Activated gamma-delta T cell treated with anti-CD3 and anti-CD28 coated beads, Interleukin-2, amount 50 U/mL, for 16 hours (primary cell): ENCODE measurements around the gene CRLF1.
"Not testable (repeated sequence)": the region's sequence is repeated elsewhere in the genome, so short reads cannot be mapped to it uniquely, and the experiment has no call there.

ENCODE experiments used
- DNase-seq: peaks from one replicate; pipeline ENCODE4 v3.0.0-alpha.2; 2020; ENCODE audit warnings: low read depth

Gene CRLF1

DNA sequence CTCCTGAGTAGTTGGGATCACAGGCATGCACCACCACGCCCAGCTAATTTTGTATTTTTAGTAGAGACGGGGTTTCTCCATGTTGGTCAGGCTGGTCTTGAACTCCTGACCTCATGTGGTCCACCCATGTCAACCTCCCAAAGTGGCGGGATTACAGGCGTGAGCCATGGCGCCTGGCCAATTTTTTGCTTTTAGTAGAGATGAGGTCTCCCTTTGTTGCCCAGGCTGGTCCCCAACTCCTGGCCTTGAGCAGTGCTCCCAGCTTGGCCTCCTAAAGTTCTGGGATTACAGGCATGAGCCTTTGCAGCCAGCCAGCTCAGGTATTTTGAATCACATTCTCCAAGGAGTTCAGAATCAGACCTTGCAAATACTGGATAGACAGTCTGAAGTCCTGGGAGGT is 13.9 kb downstream of the CRLF1 start:
- not testable (repeated sequence) for DNase-seq

DNA sequence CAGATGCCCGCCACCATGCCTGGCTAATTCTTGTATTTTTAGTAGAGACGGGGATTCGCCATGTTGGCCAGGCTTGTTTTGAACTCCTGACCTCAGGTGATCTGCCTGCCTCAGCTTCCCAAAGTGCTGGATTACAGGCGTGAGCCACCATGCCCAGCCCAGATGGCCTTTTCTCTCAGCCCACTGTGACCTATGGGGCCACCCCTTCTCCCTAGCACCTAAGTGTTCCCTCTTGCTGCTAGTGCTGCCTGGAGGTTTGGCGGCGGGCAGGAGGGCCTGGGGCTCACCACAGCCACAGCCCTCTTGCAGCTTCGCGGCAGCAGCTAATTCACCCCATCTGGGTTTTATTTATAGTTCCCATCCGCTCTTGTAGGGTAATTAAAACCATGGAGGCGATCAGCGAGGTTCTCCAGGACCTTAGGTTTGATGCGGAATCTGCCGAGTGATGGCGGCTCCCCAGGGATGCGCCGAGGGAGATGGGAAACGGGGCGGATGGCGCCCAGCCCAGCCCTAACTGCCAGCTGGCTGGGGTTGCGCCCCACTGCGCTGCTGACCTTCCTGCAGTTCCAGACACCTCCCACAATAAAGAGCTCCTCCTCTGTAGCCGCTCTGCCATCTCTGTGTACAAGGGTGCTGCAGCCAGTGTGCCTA is 14.7 kb downstream of the CRLF1 start:
- DNase-seq = no peak

DNA sequence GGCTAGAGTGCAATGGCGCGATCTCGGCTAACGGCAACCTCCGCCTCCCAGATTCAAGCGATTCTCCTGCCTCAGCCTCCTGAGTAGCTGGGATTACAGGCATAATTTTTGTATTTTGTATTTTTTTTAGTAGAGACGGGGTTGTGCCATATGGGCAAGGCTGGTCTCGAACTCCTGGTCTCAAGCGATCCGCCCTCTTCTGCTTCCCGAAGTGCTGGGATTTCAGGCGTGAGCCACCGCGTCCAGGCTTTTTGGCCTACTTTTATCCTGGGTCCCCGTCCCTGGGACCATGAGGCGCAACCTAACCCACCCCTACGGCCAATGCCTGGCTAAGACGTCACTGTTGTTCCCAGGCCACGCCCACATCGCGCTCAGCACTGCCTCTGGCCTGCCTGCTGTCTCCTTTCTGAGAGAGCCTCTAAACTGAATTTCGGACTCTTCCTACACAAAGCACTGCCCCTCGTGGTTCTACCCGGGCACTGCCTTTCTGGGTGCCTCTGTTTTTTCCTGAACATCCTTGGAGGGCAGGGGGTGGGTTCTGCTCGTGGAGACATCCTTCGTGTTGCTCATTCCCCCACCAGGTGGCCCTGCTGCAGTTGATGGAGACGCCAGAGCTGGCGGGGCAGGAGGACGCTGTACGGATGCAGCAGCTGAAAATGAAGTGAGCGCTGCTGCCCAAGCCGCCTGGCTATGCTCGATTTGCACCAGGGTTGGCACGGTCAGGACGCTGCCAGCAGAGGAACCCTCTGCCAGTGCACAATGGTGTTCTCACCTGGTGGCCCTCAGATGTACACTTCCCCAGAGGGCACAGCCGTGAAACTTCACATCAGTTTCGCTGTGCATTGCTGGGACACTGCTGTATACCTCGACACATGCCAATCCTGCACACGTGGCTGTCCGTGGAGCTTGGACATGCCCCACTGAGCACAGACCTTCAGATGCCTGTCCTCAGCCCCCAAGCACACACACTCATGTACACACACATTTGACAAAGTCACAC is 16.0 kb downstream of the CRLF1 start:
- no peak for DNase-seq

DNA sequence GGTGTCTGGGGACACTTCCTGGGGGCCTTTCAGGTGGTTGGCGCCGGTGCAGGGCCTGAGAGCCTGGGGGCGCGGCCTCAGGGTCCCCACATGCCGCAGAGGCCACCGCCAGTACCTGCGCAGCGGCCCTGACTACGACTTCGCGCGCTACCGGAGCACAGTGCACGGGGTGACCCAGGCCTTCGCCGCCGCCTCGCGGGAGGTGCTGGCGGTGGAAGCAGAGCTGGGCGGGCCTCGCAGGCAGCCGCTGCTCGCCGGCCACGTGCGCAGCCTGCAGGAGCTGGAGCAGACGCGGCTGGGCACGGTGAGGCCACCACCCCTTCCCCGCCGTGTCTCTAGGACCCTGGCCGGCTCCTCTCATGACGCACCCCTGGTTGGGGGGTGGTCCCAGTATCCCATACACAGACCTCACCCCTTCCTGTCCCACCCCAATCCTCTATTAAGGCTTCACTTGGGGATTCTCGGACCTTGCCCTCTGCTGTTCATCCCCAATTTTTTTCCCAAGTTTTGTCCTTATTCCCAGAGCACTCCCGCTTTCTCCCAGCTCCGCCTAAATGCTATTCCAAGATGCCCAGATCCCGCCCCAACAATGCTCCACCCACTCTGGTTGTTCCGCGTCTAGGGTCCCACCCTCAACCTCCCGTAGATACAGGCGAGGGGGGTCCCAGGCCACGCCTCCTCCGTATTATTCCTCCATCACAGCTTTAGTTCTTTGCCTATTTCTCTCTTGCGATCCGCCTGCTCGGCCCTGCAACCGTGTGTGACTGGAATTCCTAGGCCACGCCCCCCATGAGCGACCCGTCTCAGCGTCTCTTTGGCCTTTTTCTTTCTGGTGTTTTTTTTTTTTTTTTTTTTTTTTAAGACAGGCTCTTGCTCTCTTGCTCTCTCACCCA is 17.0 kb downstream of the CRLF1 start:
- DNase-seq = peak; percentile 47

DNA sequence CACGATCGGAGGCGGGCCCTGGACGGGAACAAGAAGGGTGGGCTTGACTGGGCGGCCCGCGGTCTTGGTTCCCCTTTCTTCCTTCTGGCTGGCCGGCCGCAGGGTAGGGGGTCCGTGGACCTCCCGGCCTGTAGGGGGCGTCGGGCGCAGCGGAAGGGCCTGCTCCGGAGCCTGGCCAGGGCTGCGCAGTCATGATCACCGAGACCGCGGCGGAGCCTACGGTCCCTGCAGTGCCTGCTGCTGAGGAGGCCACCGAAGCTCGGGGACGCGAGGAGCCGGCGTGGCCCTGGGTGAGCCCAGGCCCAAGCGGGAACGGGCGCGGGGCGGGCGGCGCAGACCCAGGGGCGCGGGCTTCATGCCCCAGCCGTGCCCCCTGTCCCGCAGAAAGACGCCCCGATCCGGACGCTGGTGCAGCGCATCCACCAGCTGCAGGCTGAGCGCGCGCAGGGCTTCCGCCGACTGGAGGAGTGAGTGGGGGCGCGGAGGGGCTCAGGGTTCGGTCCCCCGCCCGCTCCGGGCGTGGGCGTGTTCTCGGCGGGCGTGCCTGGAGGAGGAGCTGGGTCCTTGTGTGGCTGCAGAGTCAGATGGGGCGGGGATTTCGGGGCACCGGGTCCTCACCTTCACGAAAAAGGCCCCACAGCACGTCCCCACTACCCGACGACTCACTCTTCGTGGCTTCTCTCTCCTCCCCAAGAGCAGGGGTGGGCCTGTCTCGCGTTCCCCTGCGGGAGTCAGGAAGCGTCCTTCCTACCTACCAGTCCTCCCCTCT is 17.8 kb downstream of the CRLF1 start, which contains the start of gene REX1BD:
REX1BD (plus strand) TSS at position 188 of the 769 bp plus-strand sequence; CDS start at position 192, 4 bp downstream.
- peak; percentile 79 for DNase-seq

DNA sequence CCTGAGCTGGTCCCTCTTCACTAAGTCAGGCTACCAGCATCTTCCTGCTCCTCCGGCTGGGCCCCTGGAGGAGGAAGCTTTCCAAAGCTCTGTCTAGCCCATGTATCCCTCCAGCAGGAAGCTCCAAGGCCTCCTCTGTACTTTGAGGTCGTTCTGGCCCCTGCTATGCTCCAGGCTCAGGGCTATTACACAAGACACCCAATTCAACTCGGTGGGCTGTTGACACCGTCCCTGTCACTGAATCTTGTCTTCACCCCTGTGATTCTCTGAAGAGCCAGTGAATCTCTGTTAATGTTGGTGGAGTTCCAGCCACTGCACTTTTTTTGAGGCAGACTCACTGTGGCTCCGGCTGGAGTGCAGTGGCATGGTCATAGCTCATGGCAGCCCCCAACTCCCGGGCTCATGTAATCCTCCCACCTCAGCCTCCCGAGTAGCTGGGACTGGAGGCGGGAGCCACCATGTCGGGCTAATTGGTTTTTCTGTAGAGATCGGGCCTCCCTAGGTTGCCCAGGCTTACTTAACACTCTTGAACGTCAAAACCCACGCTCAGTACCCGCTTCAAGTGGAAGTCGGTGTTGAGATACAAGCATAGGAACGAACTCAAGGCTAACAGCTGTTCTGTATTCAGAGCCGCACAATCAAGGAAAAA is 18.5 kb downstream of the CRLF1 start:
- DNase-seq = no peak

DNA sequence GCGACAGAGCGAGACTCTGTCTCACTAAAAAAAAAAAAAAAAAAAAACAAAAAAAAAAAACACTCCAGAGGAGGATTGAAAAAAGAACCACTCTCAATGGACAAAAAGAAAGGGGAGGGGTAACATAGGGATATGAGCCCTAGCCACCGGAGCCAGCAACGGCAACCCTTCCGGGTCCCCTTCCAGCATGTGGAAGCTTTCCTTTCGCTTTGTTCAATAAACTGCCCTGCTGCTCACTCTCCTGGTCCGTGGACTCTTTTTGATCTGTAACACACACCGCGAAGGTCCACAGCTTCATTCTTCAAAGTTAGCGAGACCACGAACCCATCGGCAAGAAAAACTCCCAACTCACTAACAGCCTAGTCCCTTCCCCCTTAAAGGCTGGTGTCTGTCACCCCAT is 19.0 kb downstream of the CRLF1 start:
- no peak for DNase-seq

DNA sequence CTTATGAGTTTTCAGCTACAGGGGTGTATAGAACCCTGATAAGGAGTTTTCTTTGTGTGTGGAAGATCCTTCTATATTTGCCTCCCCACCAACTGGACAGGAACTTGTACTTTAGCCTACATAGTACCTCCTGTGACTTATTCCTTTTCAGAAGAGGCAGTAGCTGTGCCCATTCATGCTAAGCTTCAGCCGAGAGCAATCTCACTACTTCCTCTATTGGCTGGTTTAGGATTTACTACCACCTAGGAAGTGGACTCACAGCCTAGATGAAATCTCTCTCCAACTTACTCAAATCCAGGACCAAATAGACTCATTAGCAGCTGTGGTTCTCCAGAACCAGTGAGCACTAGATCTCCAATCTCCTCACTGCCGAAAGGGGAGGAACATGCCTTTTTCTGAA is 20.3 kb downstream of the CRLF1 start:
- DNase-seq = no peak

DNA sequence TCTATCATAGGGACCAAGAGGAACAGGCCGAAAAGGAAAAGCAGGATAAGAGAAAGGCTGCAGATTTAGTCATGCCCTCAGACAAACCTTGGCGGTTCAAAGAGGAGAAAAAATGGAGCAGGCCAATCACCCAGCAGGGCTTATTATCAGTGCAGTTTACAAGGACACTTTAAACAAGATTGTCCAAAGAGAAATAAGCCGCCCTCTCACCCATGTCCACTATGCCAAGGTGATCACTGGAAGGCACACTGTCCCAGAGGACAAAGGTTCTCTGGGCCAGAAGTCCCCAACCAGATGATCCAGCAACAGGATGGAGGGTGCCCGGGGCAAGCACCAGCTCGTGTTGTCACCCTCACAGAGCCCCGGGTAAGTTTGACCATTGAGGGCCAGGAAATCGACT is 26.3 kb downstream of the CRLF1 start:
- DNase-seq = no peak

DNA sequence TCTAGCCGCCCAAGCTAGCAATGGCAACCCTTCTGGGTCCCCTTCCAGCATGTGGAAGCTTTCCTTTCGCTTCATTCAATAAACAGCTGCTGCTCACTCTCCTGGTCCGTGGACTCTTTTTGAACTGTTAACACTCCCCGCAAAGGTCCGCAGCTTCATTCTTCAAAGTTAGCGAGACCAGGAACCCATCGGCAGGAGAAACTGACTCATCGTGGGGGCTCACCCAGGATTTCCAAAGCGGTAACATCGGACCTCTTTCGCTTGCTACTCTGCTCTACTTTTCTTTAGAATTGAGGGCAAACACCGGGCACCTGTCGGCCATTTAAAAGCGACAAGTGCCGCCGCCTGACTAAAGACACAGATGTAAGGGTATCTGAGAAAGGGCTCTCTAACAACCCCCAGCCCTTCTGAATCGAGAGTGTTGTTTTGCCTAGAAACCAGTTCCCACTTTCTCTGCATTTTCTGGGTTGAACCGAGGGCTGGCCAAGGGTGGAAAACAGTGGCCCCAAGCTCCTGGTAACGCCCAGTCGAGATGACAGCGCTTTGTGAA is 29.2 kb downstream of the CRLF1 start:
- no peak for DNase-seq

DNA sequence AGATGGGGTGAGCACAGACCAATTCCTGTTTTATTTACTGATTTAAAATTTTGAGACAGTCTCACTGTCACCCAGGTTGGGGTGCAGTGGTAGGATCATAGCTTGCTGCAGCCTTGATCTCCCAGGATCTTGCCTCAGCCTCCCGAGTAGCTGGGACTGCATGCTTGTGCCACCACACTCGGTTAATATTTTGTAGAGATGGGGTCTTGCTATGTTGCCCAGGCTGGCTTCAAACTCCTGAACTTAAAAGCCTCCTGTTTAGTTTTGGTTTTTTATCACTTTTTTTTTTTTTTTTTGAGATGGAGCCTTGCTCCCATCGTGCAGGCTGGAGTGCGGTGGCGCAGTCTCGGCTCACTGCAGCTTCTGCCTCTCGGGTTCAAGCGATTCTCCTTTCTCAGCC is 30.2 kb downstream of the CRLF1 start:
- DNase-seq = no peak

DNA sequence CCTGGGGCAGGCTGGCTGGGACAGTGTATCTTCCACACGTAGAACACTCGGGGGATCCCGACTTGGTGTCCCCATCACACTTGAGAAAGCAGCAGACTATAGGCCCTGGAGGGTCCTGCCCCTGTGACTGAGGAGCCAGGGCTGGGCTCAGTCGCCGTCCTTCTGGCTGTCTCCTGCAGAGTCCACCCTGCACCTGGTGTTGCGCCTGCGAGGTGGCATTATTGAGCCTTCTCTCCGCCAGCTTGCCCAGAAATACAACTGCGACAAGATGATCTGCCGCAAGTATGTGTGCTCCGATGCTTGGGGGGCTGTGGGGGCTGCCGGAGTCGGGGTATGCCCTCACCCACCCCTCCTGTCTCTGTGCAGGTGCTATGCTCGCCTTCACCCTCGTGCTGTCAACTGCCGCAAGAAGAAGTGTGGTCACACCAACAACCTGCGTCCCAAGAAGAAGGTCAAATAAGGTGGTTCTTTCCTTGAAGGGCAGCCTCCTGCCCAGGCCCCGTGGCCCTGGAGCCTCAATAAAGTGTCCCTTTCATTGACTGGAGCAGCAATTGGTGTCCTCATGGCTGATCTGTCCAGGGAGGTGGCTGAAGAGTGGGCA is 31.8 kb downstream of the CRLF1 start:
- DNase-seq = no peak

DNA sequence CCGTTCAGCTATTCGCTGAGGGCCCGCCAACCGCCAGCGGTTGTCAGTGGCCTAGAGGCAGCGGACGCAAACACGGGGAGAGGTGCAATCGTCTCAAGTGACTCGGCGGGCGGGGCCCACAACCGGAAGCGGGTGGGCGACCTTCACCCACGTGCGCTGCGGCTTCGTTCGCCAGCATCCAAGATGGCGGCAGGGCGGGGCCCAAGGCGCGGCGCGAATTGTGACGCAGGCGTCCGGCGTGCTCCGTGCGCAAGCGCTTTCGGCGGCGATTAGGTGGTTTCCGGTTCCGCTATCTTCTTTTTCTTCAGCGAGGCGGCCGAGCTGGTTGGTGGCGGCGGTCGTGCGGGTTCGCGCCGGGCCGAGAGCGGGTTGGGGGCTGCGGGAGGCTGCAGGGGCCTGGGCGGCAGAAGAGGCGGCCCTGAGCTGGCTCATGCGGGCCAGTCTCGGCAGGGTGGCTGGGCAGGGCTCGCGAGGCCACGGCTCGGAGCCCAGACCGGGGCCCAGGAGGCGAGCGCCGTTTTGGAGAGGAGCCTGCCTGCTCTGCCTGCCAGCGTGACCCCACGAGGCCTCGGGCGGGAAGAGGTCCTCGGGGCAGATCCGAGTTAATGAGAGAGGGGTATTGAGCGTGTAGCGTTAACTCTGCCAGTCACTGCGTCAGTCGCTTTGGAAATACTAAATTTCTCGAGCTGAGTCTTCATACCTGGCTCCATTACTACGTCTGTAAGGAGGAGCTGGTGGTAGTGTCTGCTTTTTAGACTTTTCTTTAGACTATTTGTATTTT is 34.8 kb downstream of the CRLF1 start, which contains the start of gene UBA52:
UBA52 (plus strand) TSS at position 294 of the 781 bp plus-strand sequence. CDS start 1,444 bp downstream, outside the sequence.
- DNase-seq = peak; percentile 98

DNA sequence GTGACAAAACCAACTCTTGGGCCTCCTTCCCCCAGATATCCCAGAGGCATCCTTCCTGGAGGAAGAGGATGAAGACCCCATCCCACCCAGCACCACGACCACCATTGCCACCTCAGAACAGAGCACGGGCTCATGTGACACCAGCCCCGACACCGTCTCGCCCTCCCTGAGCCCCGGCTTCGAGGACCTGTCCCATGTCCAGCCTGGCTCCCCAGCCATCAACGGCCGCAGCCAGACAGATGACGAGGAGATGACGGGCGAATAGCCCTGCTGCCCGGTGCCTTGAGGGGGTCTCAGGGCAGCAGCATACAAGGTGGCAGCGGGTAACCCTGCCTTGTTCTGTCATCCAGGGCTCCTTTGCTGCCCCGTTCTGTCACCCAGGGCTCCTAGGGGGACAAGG is 38.2 kb downstream of the CRLF1 start:
- no peak for DNase-seq

DNA sequence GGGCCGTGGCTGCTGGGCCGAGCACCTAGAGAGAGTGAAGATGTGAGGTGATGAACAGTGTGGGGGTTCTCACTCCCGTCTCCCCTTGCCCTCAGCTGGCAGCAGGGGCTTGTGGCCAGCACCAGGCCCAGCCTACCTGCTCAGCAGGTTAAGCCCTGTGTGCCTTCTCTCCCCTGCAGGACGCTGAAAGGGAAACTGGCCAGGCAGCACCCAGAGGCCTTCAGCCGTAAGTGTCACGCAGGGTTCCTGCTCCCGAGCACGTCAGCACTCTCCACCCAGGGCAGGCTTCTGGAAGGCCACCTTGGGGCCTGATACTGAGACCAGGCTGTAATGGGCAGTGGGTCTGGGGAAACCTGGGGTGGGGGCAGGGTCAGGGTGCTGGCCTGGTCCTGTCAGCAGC is 39.6 kb downstream of the CRLF1 start:
- no peak for DNase-seq

DNA sequence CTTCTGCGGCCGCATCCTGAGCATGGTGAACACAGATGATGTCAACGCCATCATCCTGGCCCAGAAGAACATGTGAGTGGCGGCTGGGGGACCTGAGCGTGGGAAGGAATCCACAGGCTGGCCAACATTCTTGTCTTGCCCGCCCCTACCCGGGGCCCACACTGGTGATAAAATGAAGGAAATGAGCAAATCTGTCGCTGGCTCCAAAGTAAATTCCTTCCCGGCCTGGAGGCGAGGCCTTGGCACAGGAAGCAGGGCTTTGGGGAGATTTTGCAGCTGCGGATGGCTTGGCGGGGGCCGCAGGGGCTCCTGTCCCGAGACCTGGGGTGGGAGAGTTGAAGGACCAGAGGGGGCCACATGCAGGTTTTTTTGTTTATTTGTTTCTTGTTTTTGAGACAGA is 44.5 kb downstream of the CRLF1 start:
- DNase-seq = no peak

DNA sequence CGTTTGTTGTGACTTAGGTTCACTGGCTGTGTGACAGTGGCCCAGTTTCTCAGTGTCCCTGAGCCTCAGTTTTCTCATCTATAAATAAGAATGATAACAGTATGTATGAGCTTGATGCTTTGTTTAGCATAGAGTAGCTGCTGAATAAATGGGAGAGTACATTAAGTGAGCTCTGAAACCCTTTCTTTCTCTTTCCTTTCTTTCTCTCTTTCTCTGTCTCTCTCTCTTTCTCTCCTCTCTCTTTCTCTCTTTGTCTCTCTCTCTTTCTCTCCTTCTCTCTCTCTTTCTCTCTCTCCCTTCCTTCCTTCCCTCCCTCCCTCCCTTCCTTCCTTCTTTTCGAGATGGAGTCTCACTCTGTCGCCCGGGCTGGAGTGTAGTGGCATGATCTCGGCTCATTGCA is 46.9 kb downstream of the CRLF1 start:
- no peak for DNase-seq

DNA sequence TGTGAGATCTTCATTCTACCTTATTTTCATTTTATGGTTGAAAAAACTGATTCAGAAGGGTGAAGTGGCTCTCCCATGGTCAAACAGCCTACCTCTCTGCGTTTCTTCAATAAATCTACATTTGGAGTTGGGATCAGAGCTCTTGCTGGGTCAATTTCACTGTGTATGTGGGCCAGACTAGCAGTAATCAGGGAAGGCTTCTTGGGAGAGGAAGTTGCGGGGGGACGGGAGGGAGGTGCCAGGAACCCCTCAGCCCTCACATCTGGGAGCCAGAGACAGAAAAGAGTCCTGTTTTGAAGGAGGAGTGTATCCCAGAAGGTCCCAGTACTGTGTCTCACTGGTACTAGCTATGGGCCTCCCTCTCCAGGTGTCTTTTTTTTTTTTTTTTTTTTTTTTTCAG is 48.0 kb downstream of the CRLF1 start:
- no peak for DNase-seq

DNA sequence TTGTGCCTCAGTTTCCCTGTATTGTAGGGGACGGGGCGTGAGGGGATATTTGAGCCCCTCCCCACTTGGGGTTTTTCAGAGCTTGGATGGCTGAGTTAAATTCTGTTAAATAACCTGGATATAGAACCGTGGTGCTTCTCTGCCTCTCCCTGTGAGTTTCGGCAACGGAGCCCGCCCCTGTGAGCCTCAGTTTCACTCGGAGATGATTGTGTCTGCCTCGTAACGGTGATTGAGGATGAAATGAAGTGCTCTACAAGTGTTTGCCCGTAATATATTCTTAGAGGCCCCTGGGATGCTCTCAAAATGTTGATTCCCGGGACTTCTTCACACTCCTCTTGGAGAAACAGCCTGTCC is 48.4 kb downstream of the CRLF1 start:
- no peak for DNase-seq
